Neuron (in vitro differentiated cells): Measurements from ENCODE around the gene DHDH.
"Not testable (repeated sequence)": the region's sequence is repeated elsewhere in the genome, so short reads cannot be mapped to it uniquely, and the experiment has no call there.

Experiments used
- H2AFZ ChIP-seq: one replicate; pipeline ENCODE4 v1.6.1; 2013; ENCODE audit warnings: low read depth, mild to moderate bottlenecking, inconsistent platforms, low read length, moderate library complexity
- H3K27me3 ChIP-seq: one replicate; pipeline ENCODE4 v1.6.1; 2013; ENCODE audit warnings: low read length; ENCODE audit not compliant: insufficient read depth
- H3K36me3 ChIP-seq: one replicate; pipeline ENCODE4 v1.6.1; 2013; ENCODE audit warnings: low read length; ENCODE audit not compliant: insufficient read depth
- H3K4me1 ChIP-seq: one replicate; pipeline ENCODE4 v1.6.1; 2013; ENCODE audit warnings: low read length; ENCODE audit not compliant: insufficient read depth
- H3K4me3 ChIP-seq: 2 replicates; pipeline ENCODE4 v1.5.1; 2013; ENCODE audit warnings: mild to moderate bottlenecking, low read length, moderate library complexity
- H3K9me3 ChIP-seq: one replicate; pipeline ENCODE4 v1.6.1; 2013; ENCODE audit warnings: low read length

DHDH gene

DNA sequence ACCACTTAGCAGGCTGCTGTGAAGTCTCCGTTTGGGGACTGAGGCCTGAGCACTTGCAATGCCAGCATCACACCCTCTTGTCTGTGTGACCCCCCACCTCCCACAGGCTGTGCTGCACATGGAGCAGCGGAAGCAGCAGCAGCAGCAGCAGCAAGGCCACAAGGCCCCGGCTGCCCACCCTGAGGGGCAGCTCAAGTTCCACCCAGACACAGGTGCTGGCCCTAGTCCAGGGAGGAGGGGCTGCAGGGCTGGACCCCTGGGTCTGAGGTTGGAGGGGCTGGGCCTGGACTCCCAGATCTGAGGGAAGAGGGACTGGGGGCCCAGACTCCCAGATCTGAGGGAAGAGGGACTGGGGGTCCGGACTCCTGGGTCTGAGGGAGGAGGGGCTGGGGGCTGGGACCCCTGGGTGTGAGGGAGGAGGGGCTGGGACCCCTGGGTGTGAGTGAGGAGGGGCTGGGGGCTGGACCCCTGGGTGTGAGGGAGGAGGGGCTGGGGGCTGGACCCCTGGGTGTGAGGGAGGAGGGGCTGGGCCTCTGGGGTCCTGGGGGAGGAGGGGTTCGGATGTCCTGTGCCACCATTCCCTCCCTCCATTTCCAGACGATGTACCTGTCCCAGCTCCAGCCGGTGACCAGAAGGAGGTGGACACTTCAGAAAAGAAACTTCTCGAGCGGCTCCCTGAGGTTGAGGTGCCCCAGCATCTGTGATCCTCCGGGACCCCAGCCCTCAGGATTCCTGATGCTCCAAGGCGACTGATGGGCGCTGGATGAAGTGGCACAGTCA is 11.6 kb upstream of the DHDH start:
- peaks cover 45% of the 10 kb centered on the region for H3K36me3 ChIP-seq
- no peaks in the 10 kb centered on the region for H3K27me3 ChIP-seq

DNA sequence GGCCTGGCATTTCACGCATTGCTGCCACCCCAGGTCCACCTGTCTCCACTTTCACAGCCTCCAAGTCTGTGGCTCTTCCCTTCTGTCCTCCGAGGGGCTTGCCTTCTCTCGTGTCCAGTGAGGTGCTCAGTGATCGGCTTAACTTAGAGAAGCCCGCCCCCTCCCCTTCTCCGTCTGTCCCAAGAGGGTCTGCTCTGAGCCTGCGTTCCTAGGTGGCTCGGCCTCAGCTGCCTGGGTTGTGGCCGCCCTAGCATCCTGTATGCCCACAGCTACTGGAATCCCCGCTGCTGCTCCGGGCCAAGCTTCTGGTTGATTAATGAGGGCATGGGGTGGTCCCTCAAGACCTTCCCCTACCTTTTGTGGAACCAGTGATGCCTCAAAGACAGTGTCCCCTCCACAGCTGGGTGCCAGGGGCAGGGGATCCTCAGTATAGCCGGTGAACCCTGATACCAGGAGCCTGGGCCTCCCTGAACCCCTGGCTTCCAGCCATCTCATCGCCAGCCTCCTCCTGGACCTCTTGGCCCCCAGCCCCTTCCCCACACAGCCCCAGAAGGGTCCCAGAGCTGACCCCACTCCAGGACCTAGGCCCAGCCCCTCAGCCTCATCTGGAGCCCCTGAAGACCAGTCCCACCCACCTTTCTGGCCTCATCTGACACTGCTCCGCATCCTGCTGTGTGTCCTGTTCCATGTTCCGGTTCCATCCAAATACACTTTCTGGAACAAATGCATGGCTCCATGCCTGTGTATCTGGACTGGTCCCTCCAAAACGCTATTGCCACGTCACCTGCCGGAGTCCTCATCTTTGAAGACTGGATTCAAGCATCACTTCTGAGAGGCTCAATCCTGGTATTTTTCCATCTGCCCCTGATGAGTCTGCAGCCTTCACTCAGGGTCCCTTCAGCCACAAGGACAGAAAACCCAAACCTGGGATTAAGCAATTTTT is 10.7 kb upstream of the DHDH start:
- Histone ChIP-seq H2AFZ (no peak overlapping the region), H3K27me3 (no peaks in the 10 kb centered on the region), H3K36me3 (peaks cover 44% of the 10 kb centered on the region), H3K9me3 (no peaks in the 10 kb centered on the region), H3K4me3 (no peak overlapping the region), H3K4me1 (no peaks in the 10 kb centered on the region)

More for the DNA sequence above, 11.6 kb upstream of the DHDH start:
- H3K4me3 ChIP-seq = no peak overlapping the region
- H3K4me1 ChIP-seq = no peaks in the 10 kb centered on the region
- no peak overlapping the region for H2AFZ ChIP-seq
- no peaks in the 10 kb centered on the region for H3K9me3 ChIP-seq

DNA sequence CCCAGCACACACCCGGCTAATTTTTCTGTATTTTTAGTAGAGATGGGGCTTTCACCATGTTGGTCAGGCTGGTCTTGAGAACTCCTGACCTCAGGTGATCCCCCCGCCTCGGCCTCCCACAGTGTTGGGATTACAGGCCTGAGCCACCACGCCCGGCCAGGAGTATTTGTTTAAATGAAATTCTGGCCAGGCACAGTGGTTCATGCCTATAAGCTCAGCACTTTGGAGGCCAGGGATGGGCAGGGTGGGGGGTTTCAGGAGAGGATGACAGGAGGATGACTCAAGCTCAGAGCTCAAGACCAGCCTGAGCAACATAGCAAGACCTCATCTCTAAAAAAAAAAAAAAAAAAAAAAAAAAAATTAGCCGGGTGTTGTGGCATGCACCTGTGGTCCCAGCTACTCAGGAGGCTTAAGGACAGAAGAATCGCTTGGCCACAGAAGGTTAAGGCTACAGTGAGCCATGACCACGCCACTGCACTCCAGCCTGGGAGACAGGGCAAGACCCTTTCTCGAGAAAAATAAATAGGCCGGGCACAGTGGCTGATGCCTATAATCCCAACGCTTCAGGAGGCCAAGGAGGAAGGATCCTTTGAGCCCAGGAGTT is 8.2 kb upstream of the DHDH start:
- Histone ChIP-seq H3K4me3 (no peak overlapping the region), H3K9me3 (no peaks in the 10 kb centered on the region), H3K36me3 (peaks cover 24% of the 10 kb centered on the region), H3K27me3 (no peaks in the 10 kb centered on the region), H3K4me1 (no peaks in the 10 kb centered on the region), H2AFZ (no peak overlapping the region)

DNA sequence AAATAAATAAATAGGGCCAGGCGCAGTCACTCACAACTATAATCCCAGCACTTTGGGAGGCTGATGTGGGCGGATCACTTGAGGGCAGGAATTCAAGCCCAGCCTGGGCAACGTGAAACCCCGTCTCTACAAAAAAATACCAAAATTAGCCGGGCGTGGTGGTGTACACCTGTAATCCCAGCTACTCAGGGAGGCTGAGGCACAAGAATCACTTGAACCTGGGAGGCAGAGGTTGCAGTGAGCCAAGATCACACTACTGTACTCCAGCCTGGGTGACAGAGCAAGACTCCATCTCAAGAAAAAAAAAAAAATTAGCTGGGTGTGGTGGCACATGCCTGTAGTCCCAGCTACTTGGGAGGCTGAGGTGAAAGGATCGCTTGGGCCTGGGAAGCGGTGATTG is 7.6 kb upstream of the DHDH start:
- not testable (repeated sequence) for H3K4me1 ChIP-seq, H3K27me3 ChIP-seq, H3K4me3 ChIP-seq, H2AFZ ChIP-seq, H3K9me3 ChIP-seq
- H3K36me3 ChIP-seq = peaks cover 22% of the 10 kb centered on the region

DNA sequence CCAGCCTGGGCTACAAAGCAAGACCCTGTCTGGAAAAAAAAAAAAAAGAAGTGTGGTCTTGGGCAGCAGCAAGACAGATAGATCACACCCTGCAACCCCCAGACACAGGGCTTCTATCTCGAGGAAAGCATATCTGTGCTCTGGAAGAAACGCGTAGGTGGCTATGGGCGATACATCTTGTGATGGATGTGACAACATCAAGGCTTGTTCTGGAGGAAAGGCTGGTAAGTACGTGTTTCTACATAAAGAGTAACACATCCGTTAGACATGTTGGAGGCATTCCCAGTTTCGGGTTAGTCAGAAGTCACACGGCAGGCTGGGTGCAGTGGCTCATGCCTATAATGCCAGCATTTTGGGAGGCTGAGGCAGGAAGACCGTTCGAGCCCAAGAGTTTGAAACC is 6.6 kb upstream of the DHDH start:
- no peaks in the 10 kb centered on the region for H3K9me3 ChIP-seq
- H3K4me3 ChIP-seq = no peak overlapping the region
- H3K36me3 ChIP-seq = peaks cover 13% of the 10 kb centered on the region
- no peak overlapping the region for H2AFZ ChIP-seq
- H3K27me3 ChIP-seq = no peaks in the 10 kb centered on the region
- no peaks in the 10 kb centered on the region for H3K4me1 ChIP-seq

DNA sequence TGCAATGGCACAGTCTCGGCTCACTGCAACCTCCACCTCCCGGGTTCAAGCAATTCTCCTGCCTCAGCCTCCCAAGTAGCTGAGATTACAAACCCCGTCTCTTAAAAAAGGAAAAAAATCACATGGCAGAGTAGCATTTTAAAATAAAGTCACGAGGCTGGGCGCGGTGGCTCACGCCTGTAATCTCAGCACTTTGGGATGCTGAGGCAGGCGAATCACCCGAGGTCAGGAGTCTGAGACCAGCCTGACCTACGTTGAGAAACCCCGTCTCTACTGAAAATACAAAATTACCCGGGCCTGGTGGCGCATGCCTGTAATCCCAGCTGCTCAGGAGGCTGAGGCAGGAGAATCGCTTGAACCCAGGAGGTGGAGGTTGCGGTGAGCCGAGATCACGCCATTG is 5.8 kb upstream of the DHDH start:
- not testable (repeated sequence) for H3K27me3 ChIP-seq, H3K9me3 ChIP-seq, H2AFZ ChIP-seq, H3K36me3 ChIP-seq, H3K4me1 ChIP-seq, H3K4me3 ChIP-seq

DNA sequence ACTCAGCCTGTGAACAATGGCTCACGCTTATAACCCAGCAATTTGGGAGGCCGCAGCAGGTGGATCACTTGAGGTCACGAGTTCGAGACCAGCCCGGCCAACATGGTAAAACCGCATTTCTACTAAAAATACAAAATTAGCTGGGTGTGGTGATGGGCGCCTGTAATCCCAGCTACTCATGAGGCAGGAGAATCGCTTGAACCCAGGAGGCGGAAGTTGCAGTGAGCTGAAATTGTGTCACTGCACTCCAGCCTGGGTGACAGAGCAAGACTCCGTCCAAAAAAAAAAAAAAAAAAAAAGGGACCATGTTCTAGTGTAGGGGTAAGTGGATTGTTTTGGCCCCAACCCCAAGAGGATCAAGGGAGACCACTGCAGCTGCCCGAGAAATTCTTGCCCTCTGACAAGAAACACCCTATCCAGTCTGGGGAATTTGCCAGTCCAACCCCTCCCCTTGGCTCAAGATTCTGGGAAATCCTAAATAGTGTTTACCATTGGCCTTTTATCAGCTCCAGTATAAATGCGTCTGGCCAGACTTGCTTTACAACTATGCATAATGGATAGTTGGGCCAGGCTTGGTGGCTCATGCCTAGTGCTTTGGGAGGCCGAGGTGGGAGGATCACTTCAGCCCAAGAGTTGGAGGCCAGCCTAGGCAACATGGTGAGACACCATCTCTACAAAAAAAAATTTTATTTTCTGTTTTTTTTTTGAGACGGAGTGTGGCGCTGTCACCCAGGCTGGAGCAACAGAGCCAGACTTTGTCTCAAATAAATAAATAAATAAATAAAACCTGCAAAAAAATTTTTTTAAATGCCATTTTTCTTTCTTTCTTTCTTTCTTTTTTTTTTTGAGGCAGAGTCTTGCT is 5.1 kb upstream of the DHDH start:
- Histone ChIP-seq H3K4me3 (no peak overlapping the region), H3K36me3 (no peaks in the 10 kb centered on the region), H2AFZ (no peak overlapping the region), H3K9me3 (no peaks in the 10 kb centered on the region), H3K4me1 (peaks cover 7% of the 10 kb centered on the region), H3K27me3 (peaks cover 3% of the 10 kb centered on the region)

DNA sequence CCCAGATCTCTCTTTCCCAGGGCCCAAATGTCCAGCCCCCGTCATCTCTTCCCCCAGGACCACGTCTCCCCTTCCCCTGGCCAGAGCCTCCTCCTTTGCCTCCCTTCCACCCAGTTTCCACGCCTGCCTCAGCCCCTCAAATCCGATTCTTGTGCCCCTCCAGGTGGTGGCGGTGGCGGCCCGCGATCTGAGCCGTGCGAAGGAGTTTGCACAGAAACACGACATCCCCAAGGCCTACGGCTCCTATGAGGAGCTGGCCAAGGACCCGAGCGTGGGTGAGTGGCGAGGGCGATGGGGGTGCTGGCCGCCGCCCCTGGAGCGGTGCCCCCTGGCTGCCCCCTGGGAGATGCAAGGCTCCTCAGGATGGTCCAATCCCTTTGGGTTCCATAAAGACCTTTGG is 1.3 kb downstream of the DHDH start:
- Histone ChIP-seq H3K9me3 (no peaks in the 10 kb centered on the region), H2AFZ (no peak overlapping the region), H3K4me3 (no peak overlapping the region), H3K36me3 (no peaks in the 10 kb centered on the region), H3K4me1 (peaks cover 15% of the 10 kb centered on the region), H3K27me3 (peaks cover 3% of the 10 kb centered on the region)

DNA sequence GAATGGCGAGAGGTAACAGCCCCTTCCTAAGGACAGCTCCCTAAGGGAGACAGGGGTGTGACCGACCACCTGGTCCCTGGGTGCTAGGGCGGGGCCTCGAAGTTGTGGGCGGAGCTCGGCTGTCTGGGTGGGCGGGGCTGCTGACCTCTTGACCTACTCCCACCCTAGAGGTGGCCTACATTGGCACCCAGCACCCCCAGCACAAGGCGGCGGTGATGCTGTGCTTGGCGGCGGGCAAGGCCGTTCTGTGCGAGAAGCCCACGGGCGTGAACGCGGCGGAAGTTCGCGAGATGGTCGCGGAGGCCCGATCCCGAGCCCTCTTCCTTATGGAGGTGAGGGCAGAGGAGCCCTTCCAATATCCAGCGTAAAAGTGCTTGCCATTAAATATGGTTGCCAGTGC is 2.4 kb downstream of the DHDH start:
- Histone ChIP-seq H3K9me3 (no peaks in the 10 kb centered on the region), H3K4me1 (peaks cover 15% of the 10 kb centered on the region), H3K4me3 (no peak overlapping the region), H3K27me3 (peaks cover 3% of the 10 kb centered on the region), H3K36me3 (no peaks in the 10 kb centered on the region), H2AFZ (no peak overlapping the region)

DNA sequence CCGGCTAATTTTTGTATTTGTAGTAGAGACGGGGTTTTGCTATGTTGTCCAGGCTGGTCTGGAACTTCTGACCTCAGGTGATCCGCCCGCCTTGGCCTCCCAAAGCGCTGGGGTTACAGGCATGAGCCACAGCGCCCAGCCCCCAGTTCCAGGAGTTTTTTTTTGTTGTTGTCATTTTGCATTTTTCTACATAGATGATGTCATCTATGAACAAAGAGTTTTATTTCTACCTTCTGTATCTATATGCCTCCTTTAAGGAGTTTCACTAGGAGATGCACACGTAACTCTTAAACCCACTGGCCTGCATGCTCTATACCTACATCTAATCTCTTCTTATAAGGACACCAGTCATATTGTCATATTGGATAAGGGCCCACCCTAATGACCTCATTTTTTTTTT is 4.8 kb downstream of the DHDH start:
- no peaks in the 10 kb centered on the region for H3K27me3 ChIP-seq
- no peak overlapping the region for H3K4me3 ChIP-seq
- H3K36me3 ChIP-seq = no peaks in the 10 kb centered on the region
- H3K4me1 ChIP-seq = peaks cover 9% of the 10 kb centered on the region
- H2AFZ ChIP-seq = no peak overlapping the region
- no peaks in the 10 kb centered on the region for H3K9me3 ChIP-seq

DNA sequence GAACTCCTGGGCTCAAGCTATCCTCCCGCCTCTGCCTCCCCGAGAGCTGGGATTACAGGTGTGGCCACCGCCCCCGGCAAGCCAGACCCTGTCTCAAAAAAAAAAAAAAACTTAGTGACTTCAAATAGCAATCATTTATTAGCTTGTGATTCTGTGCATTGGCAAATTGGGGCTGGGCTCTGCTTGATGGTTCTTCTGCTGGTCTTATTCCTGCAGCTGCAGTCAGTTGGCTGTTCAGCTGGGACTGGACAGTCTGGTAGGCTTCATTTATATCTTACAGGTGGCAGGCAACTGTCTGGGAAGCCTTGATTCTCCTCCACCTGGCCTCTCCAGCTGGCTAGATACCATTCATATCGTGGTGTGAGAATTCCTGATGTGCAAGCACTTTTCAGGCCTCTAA is 7.4 kb downstream of the DHDH start:
- no peak overlapping the region for H3K4me3 ChIP-seq
- H3K36me3 ChIP-seq = no peaks in the 10 kb centered on the region
- peaks cover 4% of the 10 kb centered on the region for H3K4me1 ChIP-seq
- no peaks in the 10 kb centered on the region for H3K27me3 ChIP-seq
- H2AFZ ChIP-seq = no peak overlapping the region
- H3K9me3 ChIP-seq = no peaks in the 10 kb centered on the region

DNA sequence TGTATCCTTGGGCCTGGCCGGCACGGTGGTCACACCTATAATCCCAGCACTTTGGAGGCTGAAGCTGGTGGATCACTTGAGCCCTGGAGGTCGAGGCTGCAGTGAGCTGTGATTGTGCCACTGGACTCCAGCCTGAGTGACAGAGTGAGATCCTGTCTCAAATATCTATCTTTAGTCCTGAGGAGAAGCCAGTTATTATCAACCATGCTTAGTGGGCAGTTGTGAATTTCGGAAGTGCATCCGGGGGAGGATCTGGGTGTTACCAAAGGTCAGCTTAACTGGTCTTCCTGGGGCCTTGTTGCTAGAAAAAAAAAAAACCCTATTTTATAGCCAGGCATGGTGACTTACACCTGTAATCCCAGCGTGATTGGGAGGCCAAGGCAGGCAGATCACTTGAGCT is 9.6 kb downstream of the DHDH start:
- H3K9me3 ChIP-seq = peaks cover 5% of the 10 kb centered on the region
- H2AFZ ChIP-seq = no peak overlapping the region
- H3K4me1 ChIP-seq = peaks cover 4% of the 10 kb centered on the region
- no peaks in the 10 kb centered on the region for H3K36me3 ChIP-seq
- H3K27me3 ChIP-seq = no peaks in the 10 kb centered on the region
- H3K4me3 ChIP-seq = no peak overlapping the region
